CD4-positive, alpha-beta T cell treated with Interleukin-6 at 100 ng/mL for 8 hours (primary cell): Measurements from ENCODE around the gene DCUN1D5.

Experiments used
- DNase-seq: peaks from one replicate; pipeline ENCODE4 v3.0.0-alpha.2; 2020; ENCODE audit warnings: mixed read lengths, low spot score

The DCUN1D5 gene

GRCh38 chr11:103091801-103092524 lies at the start of gene DCUN1D5:
Gene DCUN1D5 (minus strand): TSS chr11:103092160. CDS start chr11:103091872, 288 bp downstream.
- peak; percentile 94 for DNase-seq

- no peak for DNase-seq
These were observed 33.5 kb upstream of the DCUN1D5 start for GRCh38 chr11:103125462-103125861.

GRCh38 chr11:103114836-103115235 lies 22.9 kb upstream of the DCUN1D5 start:
- DNase-seq, result no peak

- no peak for DNase-seq
These were observed 20.4 kb upstream of the DCUN1D5 start for GRCh38 chr11:103112364-103112763.

GRCh38 chr11:103111400-103111799 lies 19.4 kb upstream of the DCUN1D5 start:
- no peak for DNase-seq

GRCh38 chr11:103110391-103110790 lies 18.4 kb upstream of the DCUN1D5 start:
- DNase-seq, result no peak

GRCh38 chr11:103109818-103110388 lies 17.9 kb upstream of the DCUN1D5 start:
- DNase-seq, result no peak

- DNase-seq, result peak; percentile 87
These were observed 17.2 kb upstream of the DCUN1D5 start, which contains the start of gene DYNC2H1 for GRCh38 chr11:103108933-103109817. Gene DYNC2H1 (plus strand): TSS chr11:103109426. CDS start chr11:103109575, 149 bp downstream.

GRCh38 chr11:103097279-103097678 lies 5.3 kb upstream of the DCUN1D5 start:
- no peak for DNase-seq

GRCh38 chr11:103091064-103091800 lies 728 bp downstream of the DCUN1D5 start:
- DNase-seq, result peak; percentile 17

- DNase-seq, result no peak
These were observed 5.5 kb downstream of the DCUN1D5 start for GRCh38 chr11:103086461-103086860.

GRCh38 chr11:103085758-103086365 lies 6.1 kb downstream of the DCUN1D5 start:
- no peak for DNase-seq

- DNase-seq, result no peak
These were observed 12.1 kb downstream of the DCUN1D5 start for GRCh38 chr11:103079833-103080232.

GRCh38 chr11:103078710-103079109 lies 13.2 kb downstream of the DCUN1D5 start:
- no peak for DNase-seq

- DNase-seq, result no peak
These were observed 14.4 kb downstream of the DCUN1D5 start for GRCh38 chr11:103077554-103077953.

GRCh38 chr11:103076361-103076760 lies 15.6 kb downstream of the DCUN1D5 start:
- DNase-seq, result no peak

GRCh38 chr11:103071008-103071407 lies 21.0 kb downstream of the DCUN1D5 start:
- no peak for DNase-seq

- no peak for DNase-seq
These were observed 21.8 kb downstream of the DCUN1D5 start for GRCh38 chr11:103070142-103070541.

- no peak for DNase-seq
These were observed 22.6 kb downstream of the DCUN1D5 start for GRCh38 chr11:103069367-103069766.

- DNase-seq, result no peak
These were observed 24.8 kb downstream of the DCUN1D5 start for GRCh38 chr11:103067118-103067517.

GRCh38 chr11:103061656-103062055 lies 30.3 kb downstream of the DCUN1D5 start:
- no peak for DNase-seq
